GM18951 (cell line): Measurements from ENCODE around the gene RIT2.

ENCODE experiments used
- POLR2A ChIP-seq: IDR thresholded peaks from 4 replicates; pipeline ENCODE4 v1.6.1; 2011; ENCODE audit warnings: mild to moderate bottlenecking; ENCODE audit not compliant: insufficient read length, insufficient read depth; ENCODE audit errors: extremely low read depth
- in situ Hi-C: fragments of 300-500 bp; cut with MboI; formaldehyde crosslinking; loops from one replicate; pipeline ENCODE4 v1.12.0; 2022; ENCODE audit warnings: low sequenced_read_pairs, mixed read lengths, inconsistent platforms; ENCODE audit not compliant: unreplicated experiment

The RIT2 gene

GRCh38 chr18:43115076-43115921 is at the start of gene RIT2:
RIT2 (minus strand) TSS chr18:43115685.
- in situ Hi-C loops = no loop called here
- no peak for TF ChIP-seq POLR2A

DNA sequence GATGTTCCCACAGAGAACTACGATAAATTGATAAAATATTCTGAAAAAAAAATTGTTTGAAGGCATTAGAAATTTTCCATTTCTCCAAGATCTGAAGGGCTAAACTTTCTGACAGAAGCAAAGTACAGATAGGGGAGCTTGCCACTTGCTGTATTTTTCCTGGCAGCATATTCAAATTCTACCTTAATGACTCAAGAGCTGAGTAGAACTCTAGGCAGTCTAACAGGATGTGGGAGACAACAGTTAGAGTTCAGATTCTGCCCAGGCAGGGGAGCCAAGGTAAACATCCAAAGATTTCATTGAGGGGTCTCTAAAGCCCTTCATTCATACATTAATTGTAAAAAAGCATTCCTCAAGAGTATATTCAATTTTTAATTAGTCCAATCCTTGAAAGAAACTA is 46.0 kb upstream of the RIT2 start:
- in situ Hi-C loops = no loop called here
- no peak for TF ChIP-seq POLR2A

DNA sequence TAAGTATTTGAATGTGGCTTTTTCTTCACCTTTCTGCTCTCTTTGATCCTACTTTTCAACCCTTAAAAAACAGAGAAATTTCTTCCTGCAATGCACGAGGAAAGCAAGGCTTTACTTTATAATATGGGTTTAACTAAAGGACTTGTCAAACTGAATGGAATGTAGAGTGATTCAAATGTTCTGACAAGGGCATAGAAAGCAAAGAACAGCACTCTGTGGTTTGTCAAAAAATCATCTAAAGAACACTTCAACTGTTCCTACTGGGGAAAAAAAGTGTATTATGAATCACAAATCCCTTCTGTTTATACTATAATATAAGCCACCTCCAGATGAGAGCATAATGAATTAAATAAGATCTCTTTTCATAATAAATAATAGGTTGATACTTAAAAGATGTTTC is 45.0 kb upstream of the RIT2 start:
- no peak for TF ChIP-seq POLR2A

GRCh38 chr18:43159926-43160325 is 44.4 kb upstream of the RIT2 start:
- in situ Hi-C loops = no loop called here
- no peak for TF ChIP-seq POLR2A

More for the DNA sequence above, 45.0 kb upstream of the RIT2 start:
- in situ Hi-C loops = no loop called here

DNA sequence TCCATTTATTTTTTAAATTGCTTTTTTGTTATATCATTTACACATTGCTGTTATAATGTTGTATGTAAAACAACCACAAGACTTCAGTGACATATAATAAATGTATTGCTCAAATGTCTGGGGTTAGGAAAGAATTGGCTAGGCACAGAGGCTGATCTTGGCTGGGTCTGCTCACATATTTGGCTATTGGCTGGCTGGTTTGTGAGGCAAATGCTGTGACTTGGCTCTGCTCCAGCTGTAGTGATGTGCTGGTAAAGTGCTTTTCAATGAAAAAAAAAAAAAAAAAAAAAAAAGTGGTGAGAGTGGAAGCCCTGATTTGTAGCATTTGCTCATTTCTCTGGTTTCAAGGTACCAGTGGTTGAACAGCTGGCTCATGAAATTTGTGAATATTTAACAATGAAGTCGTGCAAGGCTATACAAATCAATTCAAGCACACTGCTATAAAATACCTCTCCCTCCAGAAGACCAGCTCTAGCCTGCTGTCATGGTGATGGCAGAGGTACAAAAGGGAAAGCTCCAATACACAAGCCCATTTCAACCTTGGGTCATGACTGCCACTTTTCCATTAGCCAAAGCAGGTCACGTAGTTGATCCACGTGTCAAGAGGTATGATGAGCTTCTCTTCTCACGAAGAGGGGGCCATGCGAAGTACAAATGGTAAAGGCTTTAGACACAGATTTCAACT is 43.7 kb upstream of the RIT2 start:
- TF ChIP-seq POLR2A = no peak
- in situ Hi-C loops = no loop called here

GRCh38 chr18:43158381-43158780 is 42.9 kb upstream of the RIT2 start:
- in situ Hi-C loops = no loop called here
- TF ChIP-seq POLR2A = no peak

DNA sequence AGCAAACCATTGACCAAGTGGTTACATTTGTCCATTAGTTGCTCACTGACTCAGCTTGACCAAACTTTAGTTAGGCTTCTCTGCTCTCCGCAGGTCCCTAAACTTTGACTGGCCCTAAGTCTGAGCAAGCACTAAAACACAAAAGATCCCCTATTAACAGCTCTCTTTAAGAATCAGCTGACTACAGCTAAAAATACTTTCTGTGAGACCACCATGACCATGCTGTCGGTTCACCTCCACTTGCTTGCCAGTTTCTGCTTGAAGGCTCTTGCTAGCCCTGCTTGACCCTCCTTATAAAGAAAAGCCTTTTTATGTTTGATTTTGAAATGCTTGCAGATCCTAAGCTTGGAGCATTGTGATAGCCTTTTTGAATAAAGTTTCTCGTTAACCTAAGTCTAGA is 40.4 kb upstream of the RIT2 start:
- in situ Hi-C loops = no loop called here
- TF ChIP-seq POLR2A = no peak

- in situ Hi-C loops = no loop called here
- no peak for TF ChIP-seq POLR2A
These were observed 32.7 kb upstream of the RIT2 start for GRCh38 chr18:43148231-43148630.

GRCh38 chr18:43141208-43141607 is 25.7 kb upstream of the RIT2 start:
- TF ChIP-seq POLR2A = no peak
- in situ Hi-C loops = no loop called here

- in situ Hi-C loops = no loop called here
- TF ChIP-seq POLR2A = no peak
These were observed 23.9 kb upstream of the RIT2 start for GRCh38 chr18:43139288-43139946.

GRCh38 chr18:43134876-43135275 is 19.4 kb upstream of the RIT2 start:
- in situ Hi-C loops = no loop called here
- TF ChIP-seq POLR2A = no peak

GRCh38 chr18:43130716-43131260 is 15.3 kb upstream of the RIT2 start:
- in situ Hi-C loops = no loop called here
- no peak for TF ChIP-seq POLR2A

DNA sequence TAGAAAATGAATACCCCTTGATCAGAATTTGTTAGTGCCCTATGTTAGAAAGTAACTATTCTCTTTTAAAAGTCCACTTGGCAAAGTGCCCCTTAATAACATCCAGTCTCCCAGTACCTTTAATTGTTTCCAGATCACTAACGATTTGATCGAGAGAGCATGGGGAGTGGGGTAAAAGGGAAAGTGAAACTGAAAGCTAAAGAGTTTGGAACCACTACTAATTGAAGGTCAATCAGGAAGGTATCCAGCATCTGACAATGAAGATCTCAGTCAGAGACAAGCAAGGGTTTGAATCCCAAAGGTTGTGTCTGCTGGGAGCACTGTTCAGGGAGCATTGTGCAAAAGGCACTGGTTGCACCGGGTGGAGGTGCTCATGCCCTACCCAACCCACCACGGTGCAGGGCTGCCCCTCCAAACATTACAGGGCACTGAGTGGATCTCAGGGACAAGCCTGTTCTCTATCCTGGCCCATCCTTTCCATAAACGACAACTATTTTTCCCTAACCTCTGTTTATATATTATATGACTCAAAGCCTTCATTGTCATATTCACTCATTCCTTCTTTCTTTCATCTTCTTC is 14.6 kb upstream of the RIT2 start:
- TF ChIP-seq POLR2A = no peak
- in situ Hi-C loops = no loop called here
